ENCODE results near the gene SLC17A9. TPM values are rescaled to one million over a fixed set of nuclear protein-coding genes. Genes with fewer than 3 reads are reported as not detected.
"Not testable (repeated sequence)": the region's sequence is repeated elsewhere in the genome, so short reads cannot be mapped to it uniquely, and the experiment has no call there.

Gene SLC17A9
- total RNA-seq, 1 experiment from 2014 or later: 0.22 TPM

DNA sequence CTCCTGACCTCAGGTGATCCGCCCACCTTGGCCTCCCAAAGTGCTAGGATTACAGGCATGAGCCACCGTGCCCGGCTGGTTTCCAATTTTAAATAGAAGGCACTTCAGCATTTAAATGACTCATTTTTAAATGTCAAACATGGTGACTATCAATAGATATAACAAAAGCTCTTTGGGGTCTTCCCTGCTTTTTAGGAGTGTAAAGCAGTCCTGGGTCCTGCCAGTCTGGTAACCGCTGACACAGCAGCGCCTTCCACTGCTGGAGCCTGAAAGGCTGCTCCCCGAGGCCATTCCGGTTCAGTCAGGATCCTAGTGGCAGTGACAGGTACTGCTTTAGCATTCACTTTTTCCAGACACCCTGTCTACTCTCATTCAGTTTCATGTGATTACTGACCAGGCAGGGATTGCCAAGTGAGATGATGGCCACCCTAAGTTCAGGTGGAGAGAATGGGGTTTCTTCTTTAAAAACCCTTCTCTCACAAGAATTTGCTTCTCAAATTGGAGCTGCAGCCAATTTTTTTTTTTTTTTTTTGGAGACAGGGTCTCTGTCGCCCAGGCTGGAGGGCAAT is 31.3 kb upstream of the SLC17A9 start:
- peaks cover 27% of the 10 kb centered on the region for H3K4me1 ChIP-seq (replicated peaks; ENCODE audit: insufficient read depth)
- H3K9me2 ChIP-seq (ENCODE audit: insufficient read depth): no peaks in the 10 kb centered on the region
- H4K20me1 ChIP-seq (ENCODE audit: insufficient read depth): peaks cover 92% of the 10 kb centered on the region
- intact Hi-C loops (cut with micrococcal nuclease; ENCODE audit: unreplicated experiment): no loop called here
- ChIA-PET CTCF (interaction anchor here (0.6 to 1.1 kb wide), 3 partner anchors 14 to 60 kb away, joined by 3 to 4 read pairs (median 4); no protein-coding TSS in a partner anchor), POLR2A (ENCODE audit: unreplicated experiment) (no interaction called here)
- no peaks in the 10 kb centered on the region for H3K36me3 ChIP-seq (ENCODE audit: low read depth)
- TF ChIP-seq, protein P1, sequence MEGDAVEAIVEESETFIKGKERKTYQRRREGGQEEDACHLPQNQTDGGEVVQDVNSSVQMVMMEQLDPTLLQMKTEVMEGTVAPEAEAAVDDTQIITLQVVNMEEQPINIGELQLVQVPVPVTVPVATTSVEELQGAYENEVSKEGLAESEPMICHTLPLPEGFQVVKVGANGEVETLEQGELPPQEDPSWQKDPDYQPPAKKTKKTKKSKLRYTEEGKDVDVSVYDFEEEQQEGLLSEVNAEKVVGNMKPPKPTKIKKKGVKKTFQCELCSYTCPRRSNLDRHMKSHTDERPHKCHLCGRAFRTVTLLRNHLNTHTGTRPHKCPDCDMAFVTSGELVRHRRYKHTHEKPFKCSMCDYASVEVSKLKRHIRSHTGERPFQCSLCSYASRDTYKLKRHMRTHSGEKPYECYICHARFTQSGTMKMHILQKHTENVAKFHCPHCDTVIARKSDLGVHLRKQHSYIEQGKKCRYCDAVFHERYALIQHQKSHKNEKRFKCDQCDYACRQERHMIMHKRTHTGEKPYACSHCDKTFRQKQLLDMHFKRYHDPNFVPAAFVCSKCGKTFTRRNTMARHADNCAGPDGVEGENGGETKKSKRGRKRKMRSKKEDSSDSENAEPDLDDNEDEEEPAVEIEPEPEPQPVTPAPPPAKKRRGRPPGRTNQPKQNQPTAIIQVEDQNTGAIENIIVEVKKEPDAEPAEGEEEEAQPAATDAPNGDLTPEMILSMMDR (conservative IDR thresholded peaks at IDR 0.05): peak; percentile 69
- no peak for TF ChIP-seq EZH2 (IDR thresholded peaks at IDR 0.05; ENCODE audit: low read depth)
- H2AFZ ChIP-seq: no peak overlapping the region
- DNase-seq: peak; percentile 53 to 56
- no peaks in the 10 kb centered on the region for H3K9me3 ChIP-seq (ENCODE audit: insufficient read depth, low read depth)
- peaks cover 98% of the 10 kb centered on the region for H3K79me2 ChIP-seq (ENCODE audit: low read depth)
- peaks cover 26% of the 10 kb centered on the region; the same call in 1 of the 2 replicates for H3F3A ChIP-seq (ENCODE audit: insufficient read depth, low read depth)
- H3K27me3 ChIP-seq (ENCODE audit: insufficient read depth, low read depth): no peaks in the 10 kb centered on the region
- no peak overlapping the region for H3K4me3 ChIP-seq
- H3K27ac ChIP-seq: no peak overlapping the region
- H3K4me2 ChIP-seq: no peak overlapping the region
- no TSS peak for BruUV-seq (replicated peaks)

DNA sequence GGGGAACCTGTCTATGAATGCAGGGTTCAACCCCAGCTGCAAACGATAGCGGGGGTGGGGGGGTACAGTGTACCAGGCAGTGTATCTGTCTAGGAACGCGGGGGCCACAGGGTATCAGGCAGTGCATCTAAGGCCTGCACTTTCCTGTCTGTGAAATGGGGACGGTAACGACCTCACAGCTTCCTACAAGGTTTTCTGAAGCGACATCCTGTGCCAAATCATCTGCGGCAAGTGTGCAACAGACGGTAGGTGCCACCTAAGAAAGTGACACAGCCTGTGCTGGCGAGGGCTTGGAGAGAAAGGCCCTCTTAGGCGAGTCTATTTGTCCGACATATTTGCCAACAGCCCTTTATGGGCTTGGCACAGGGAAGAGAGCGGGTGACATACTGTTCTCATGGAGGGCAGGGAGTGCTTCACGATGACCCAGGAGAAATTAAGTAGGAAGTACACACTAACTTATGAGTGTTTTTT is 30.0 kb upstream of the SLC17A9 start:
- Histone ChIP-seq H3K27ac (0 out of 2 replicates have a peak overlapping the region, but pooled peaks have one; percentile 29), H3K9me2 (ENCODE audit: insufficient read depth) (no peaks in the 10 kb centered on the region), H3K9me3 (ENCODE audit: insufficient read depth, low read depth) (no peaks in the 10 kb centered on the region), H3K27me3 (ENCODE audit: insufficient read depth, low read depth) (no peaks in the 10 kb centered on the region), H2AFZ (no peak overlapping the region), H3K36me3 (ENCODE audit: low read depth) (no peaks in the 10 kb centered on the region), H3F3A (ENCODE audit: insufficient read depth, low read depth) (peaks cover 20% of the 10 kb centered on the region; the same call in 1 of the 2 replicates), H3K4me1 (replicated peaks; ENCODE audit: insufficient read depth) (peaks cover 35% of the 10 kb centered on the region), H3K4me3 (no peak overlapping the region), H3K4me2 (peak overlapping the region; percentile 96; the same call in 1 of the 2 replicates), H3K79me2 (ENCODE audit: low read depth) (peaks cover 96% of the 10 kb centered on the region), H4K20me1 (ENCODE audit: insufficient read depth) (peaks cover 79% of the 10 kb centered on the region)
- TF ChIP-seq, protein P1 (conservative IDR thresholded peaks at IDR 0.05): no peak
- TF ChIP-seq EZH2 (IDR thresholded peaks at IDR 0.05; ENCODE audit: low read depth): no peak
- intact Hi-C loops (cut with micrococcal nuclease; ENCODE audit: unreplicated experiment): no loop called here
- ChIA-PET CTCF (no interaction called here), POLR2A (ENCODE audit: unreplicated experiment) (no interaction called here)
- BruUV-seq (replicated peaks): no TSS peak
- DNase-seq: no peak

DNA sequence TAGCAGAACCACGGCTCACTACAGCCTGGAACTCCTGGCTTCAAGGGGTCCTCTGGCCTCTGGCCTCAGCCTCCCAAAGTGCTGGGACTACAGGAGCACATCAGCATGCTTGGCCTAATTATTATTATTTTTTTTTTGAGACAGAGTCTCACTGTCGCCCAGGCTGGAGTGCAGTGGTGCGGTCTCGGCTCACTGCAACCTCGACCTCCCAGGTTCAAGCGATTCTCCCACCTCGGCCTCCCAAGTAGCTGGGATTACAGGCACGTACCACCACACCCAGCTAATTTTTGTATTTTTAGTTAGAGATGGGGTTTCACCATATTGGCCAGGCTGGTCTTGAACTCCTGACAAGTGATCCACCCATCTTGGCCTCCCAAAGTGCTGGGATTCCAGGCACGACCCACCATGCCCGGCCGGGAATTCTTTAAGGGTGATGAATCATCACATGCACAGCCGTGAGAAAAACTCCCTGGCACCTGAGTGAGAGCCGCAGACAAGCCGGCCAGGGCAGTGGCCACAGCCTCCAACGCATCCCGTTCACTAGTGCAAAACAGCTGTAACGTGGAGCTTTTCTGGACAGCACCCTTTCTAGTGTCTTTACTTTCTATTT is 29.3 kb upstream of the SLC17A9 start:
- peak overlapping the region; percentile 75; the same call in 1 of the 2 replicates for H3K4me3 ChIP-seq
- H3K27me3 ChIP-seq (ENCODE audit: insufficient read depth, low read depth); H3K9me2 ChIP-seq (ENCODE audit: insufficient read depth); H2AFZ ChIP-seq; H3K36me3 ChIP-seq (ENCODE audit: low read depth); POLR2A ChIA-PET (ENCODE audit: unreplicated experiment); intact Hi-C loops (cut with micrococcal nuclease; ENCODE audit: unreplicated experiment); H3K9me3 ChIP-seq (ENCODE audit: insufficient read depth, low read depth): not testable (repeated sequence)
- H3K79me2 ChIP-seq (ENCODE audit: low read depth): peaks cover 96% of the 10 kb centered on the region
- peak; percentile 77 to 83 for DNase-seq
- peaks cover 24% of the 10 kb centered on the region; the same call in 1 of the 2 replicates for H3F3A ChIP-seq (ENCODE audit: insufficient read depth, low read depth)
- peaks cover 35% of the 10 kb centered on the region for H3K4me1 ChIP-seq (replicated peaks; ENCODE audit: insufficient read depth)
- BruUV-seq (replicated peaks): TSS peak; percentile 1
- CTCF ChIA-PET: interaction anchor here (0.9 kb wide), 1 partner anchor 15 kb away, joined by 3 read pairs; the partner anchor contains the start of gene GID8
- peak overlapping the region; percentile 81 for H3K27ac ChIP-seq
- H3K4me2 ChIP-seq: peak overlapping the region; percentile 96
- peaks cover 72% of the 10 kb centered on the region for H4K20me1 ChIP-seq (ENCODE audit: insufficient read depth)

All from PC-9 (cell line).